Thyroid gland (tissue), 4 donors: Measurements from ENCODE around the gene YIPF1. TPM values are rescaled to one million over a fixed set of nuclear protein-coding genes. Genes with fewer than 3 reads are reported as not detected.
A peak's percentile ranks its signal among the peaks of the same experiment; 100 is the strongest.
"Not testable (repeated sequence)": the region's sequence is repeated elsewhere in the genome, so short reads cannot be mapped to it uniquely, and the experiment has no call there.

Experiments used
- DNase-seq, 2 donors: peaks; one replicate each; pipeline ENCODE4 v3.0.0-alpha.2; 2019
- H3K27ac ChIP-seq, 3 donors: fragments of 200-600 bp; sonication (generic); 1 replicate in 2 of 3; 2 replicates in 1 of 3; pipeline ENCODE4 v1.5.1; 2016 to 2019; ENCODE audit warnings: mild to moderate bottlenecking in 1 of 3, moderate library complexity in 1 of 3
- H3K27me3 ChIP-seq: fragments of 200-600 bp; sonication (generic); one replicate; pipeline ENCODE4 v1.5.1; 2019
- H3K36me3 ChIP-seq, 2 donors: fragments of 200-600 bp; sonication (generic); one replicate each; pipeline ENCODE4 v1.5.1; 2016 to 2019
- H3K4me1 ChIP-seq, 2 donors: fragments of 200-600 bp; sonication (generic); one replicate each; pipeline ENCODE4 v1.5.1; 2017 to 2019
- H3K4me3 ChIP-seq, 3 donors: fragments of 200-600 bp; sonication (generic); replicated peaks in 1 of 3; 1 replicate in 2 of 3; 2 replicates in 1 of 3; pipeline ENCODE4 v1.5.1; 2016; ENCODE audit warnings: mild to moderate bottlenecking in 1 of 3
- H3K9me3 ChIP-seq: fragments of 200-600 bp; sonication (generic); one replicate; pipeline ENCODE4 v1.5.1; 2017
- CTCF ChIP-seq, 6 experiments: fragments of 200-600 bp in 3 of 6; fragments of 450-650 bp in 3 of 6; sonication (generic) in 3 of 6; IDR thresholded peaks; one replicate each; pipeline ENCODE4 v1.5.1; 2016 to 2019; ENCODE audit warnings: antibody characterized with exemption in 6 of 6, mild to moderate bottlenecking in 2 of 6, inconsistent platforms in 1 of 6, moderate library complexity in 1 of 6
- POLR2A ChIP-seq, 2 donors: fragments of 450-650 bp; IDR thresholded peaks; one replicate each; pipeline ENCODE4 v1.6.1; 2017; ENCODE audit warnings: antibody characterized with exemption in 2 of 2, mild to moderate bottlenecking in 2 of 2, moderate library complexity in 1 of 2
- WGBS, 2 donors: methylation state at CpG; one replicate each; pipeline ENCODE4 v1.1.5; 2017; 5-methylcytosine and 5-hydroxymethylcytosine counted together
- intact Hi-C: fragments of 100-400 bp; cut with DNase I; formaldehyde crosslinking; loops from one replicate; pipeline ENCODE4 v1.15.1; 2023
- total RNA-seq, 4 donors: library from RNA; depleted of rRNA; stranded (reverse); fragments of >200 nt; gene quantifications; one replicate each; pipeline ENCODE4 v1.2.3, GENCODE V29; 2016

YIPF1 gene
- total RNA-seq, 4 donors from 2014 or later: 41.5 to 66.6 (median 61.5) TPM

GRCh38 chr1:53891678-53892077 is 2.1 kb upstream of the YIPF1 start:
- H3K36me3 ChIP-seq: peaks cover 0 to 6% of the 10 kb centered on the region in 2 donors
- H3K4me3 ChIP-seq: no peak overlapping the region
- H3K27me3 ChIP-seq: no peaks in the 10 kb centered on the region
- H3K27ac ChIP-seq: no peak overlapping the region
- H3K9me3 ChIP-seq: no peaks in the 10 kb centered on the region
- intact Hi-C loops: no loop called here
- no peak for DNase-seq
- no peak for TF ChIP-seq CTCF (IDR thresholded peaks at IDR 0.05)
- no peak for TF ChIP-seq POLR2A (IDR thresholded peaks at IDR 0.05)
- WGBS, 2 donors: 89 to 93% methylated on average over 2 of the region's 2 CpGs
- H3K4me1 ChIP-seq: peaks cover 13 to 27% of the 10 kb centered on the region in 2 donors

- 95 to 98% methylated on average over 2 of the region's 2 CpGs for WGBS, 2 donors
These were observed 1.4 kb upstream of the YIPF1 start for GRCh38 chr1:53891018-53891417.

GRCh38 chr1:53890522-53890941 is 935 bp upstream of the YIPF1 start:
- Histone ChIP-seq H3K36me3 (peaks cover 0 to 6% of the 10 kb centered on the region in 2 donors), H3K4me1 (peaks cover 12 to 27% of the 10 kb centered on the region in 2 donors), H3K27me3 (no peaks in the 10 kb centered on the region), H3K9me3 (no peaks in the 10 kb centered on the region), H3K4me3 (peak overlapping the region in 1 of 3 donors; percentile 90), H3K27ac (peak overlapping the region in 2 of 3 donors; percentile 67 to 75)
- DNase-seq: no peak
- intact Hi-C loops: no loop called here
- WGBS, 2 donors: 81 to 84% methylated on average over 7 of the region's 7 CpGs
- TF ChIP-seq CTCF (IDR thresholded peaks at IDR 0.05) (no peak), POLR2A (IDR thresholded peaks at IDR 0.05) (no peak)

More at GRCh38 chr1:53891018-53891417, 1.4 kb upstream of the YIPF1 start:
- no peak for TF ChIP-seq CTCF (IDR thresholded peaks at IDR 0.05)
- TF ChIP-seq POLR2A (IDR thresholded peaks at IDR 0.05): no peak
- H3K9me3 ChIP-seq: no peaks in the 10 kb centered on the region
- intact Hi-C loops: no loop called here
- no peaks in the 10 kb centered on the region for H3K27me3 ChIP-seq
- peaks cover 13 to 27% of the 10 kb centered on the region in 2 donors for H3K4me1 ChIP-seq
- peak overlapping the region in 1 of 3 donors; percentile 75 for H3K27ac ChIP-seq
- no peak overlapping the region for H3K4me3 ChIP-seq
- H3K36me3 ChIP-seq: peaks cover 0 to 6% of the 10 kb centered on the region in 2 donors
- no peak for DNase-seq

GRCh38 chr1:53888681-53889080 is 916 bp downstream of the YIPF1 start:
- peaks cover 0 to 9% of the 10 kb centered on the region in 2 donors for H3K36me3 ChIP-seq
- WGBS, 2 donors: 68 to 71% methylated on average over 2 of the region's 2 CpGs
- H3K27ac ChIP-seq: peak overlapping the region in 2 of 3 donors; percentile 15 to 75
- peak overlapping the region in 1 of 3 donors; percentile 90 for H3K4me3 ChIP-seq
- H3K27me3 ChIP-seq: no peaks in the 10 kb centered on the region
- TF ChIP-seq CTCF (IDR thresholded peaks at IDR 0.05) (no peak), POLR2A (IDR thresholded peaks at IDR 0.05) (no peak)
- intact Hi-C loops: loop anchor here (2.0 kb wide), 1 partner anchor 58 kb away; the partner anchor contains the start of gene LRRC42
- H3K4me1 ChIP-seq: peaks cover 9 to 31% of the 10 kb centered on the region in 2 donors
- H3K9me3 ChIP-seq: no peaks in the 10 kb centered on the region
- no peak for DNase-seq

- DNase-seq, H3K9me3 ChIP-seq, H3K27me3 ChIP-seq, H3K4me3 ChIP-seq, H3K27ac ChIP-seq, H3K4me1 ChIP-seq, intact Hi-C loops: not testable (repeated sequence)
- peaks cover 10 to 23% of the 10 kb centered on the region in 2 donors for H3K36me3 ChIP-seq
- WGBS, 2 donors: 95 to 97% methylated on average over 6 of the region's 6 CpGs
These were observed 6.0 kb downstream of the YIPF1 start for GRCh38 chr1:53883600-53883999.

- H3K27ac ChIP-seq, intact Hi-C loops, H3K4me3 ChIP-seq, H3K27me3 ChIP-seq, H3K9me3 ChIP-seq, DNase-seq, H3K4me1 ChIP-seq: not testable (repeated sequence)
- peaks cover 19 to 26% of the 10 kb centered on the region in 2 donors for H3K36me3 ChIP-seq
- WGBS, 2 donors: 94 to 98% methylated on average over 2 of the region's 2 CpGs
These were observed 7.7 kb downstream of the YIPF1 start for GRCh38 chr1:53881853-53882252.
